Measurements from ENCODE around the gene OR2T5.
"Not testable (repeated sequence)": the region's sequence is repeated elsewhere in the genome, so short reads cannot be mapped to it uniquely, and the experiment has no call there.

OR2T5 gene

GRCh38 chr1:248488289-248488688, at the start of gene OR2T5:
TSS of gene OR2T5 (plus strand) at chr1:248488589. CDS start at chr1:248488589, 0 bp downstream.
- H3K27me3 ChIP-seq (ENCODE audit: low read depth); H3K36me3 ChIP-seq (replicated peaks); H3K4me3 ChIP-seq; DNase-seq (ENCODE audit: low spot score in 2 of 2); H3K4me1 ChIP-seq; H3K9me3 ChIP-seq; in situ Hi-C loops (cut with MboI; ENCODE audit: low sequenced_read_pairs): not testable (repeated sequence)

- H3K36me3 ChIP-seq (replicated peaks); DNase-seq (ENCODE audit: low spot score in 2 of 2); in situ Hi-C loops (cut with MboI; ENCODE audit: low sequenced_read_pairs); H3K9me3 ChIP-seq; H3K27me3 ChIP-seq (ENCODE audit: low read depth); H3K4me1 ChIP-seq; H3K4me3 ChIP-seq: not testable (repeated sequence)
Measured at GRCh38 chr1:248438668-248439067, 49.7 kb upstream of the OR2T5 start.

- H3K36me3 ChIP-seq (replicated peaks); DNase-seq (ENCODE audit: low spot score in 2 of 2); H3K27me3 ChIP-seq (ENCODE audit: low read depth); H3K9me3 ChIP-seq; H3K4me3 ChIP-seq; H3K4me1 ChIP-seq; in situ Hi-C loops (cut with MboI; ENCODE audit: low sequenced_read_pairs): not testable (repeated sequence)
Measured at GRCh38 chr1:248439283-248439682, 49.1 kb upstream of the OR2T5 start.

GRCh38 chr1:248442500-248443277, 45.7 kb upstream of the OR2T5 start:
- H3K9me3 ChIP-seq; in situ Hi-C loops (cut with MboI; ENCODE audit: low sequenced_read_pairs); H3K4me3 ChIP-seq: not testable (repeated sequence)

GRCh38 chr1:248444603-248445002, 43.8 kb upstream of the OR2T5 start:
- DNase-seq (ENCODE audit: low spot score in 2 of 2); H3K36me3 ChIP-seq (replicated peaks); in situ Hi-C loops (cut with MboI; ENCODE audit: low sequenced_read_pairs); H3K4me3 ChIP-seq; H3K27me3 ChIP-seq (ENCODE audit: low read depth); H3K9me3 ChIP-seq; H3K4me1 ChIP-seq: not testable (repeated sequence)

More at GRCh38 chr1:248442500-248443277, 45.7 kb upstream of the OR2T5 start:
- not testable (repeated sequence) for H3K27me3 ChIP-seq (ENCODE audit: low read depth); DNase-seq (ENCODE audit: low spot score in 2 of 2); H3K36me3 ChIP-seq (replicated peaks); H3K4me1 ChIP-seq

- in situ Hi-C loops (cut with MboI; ENCODE audit: low sequenced_read_pairs); H3K4me1 ChIP-seq: not testable (repeated sequence)
Measured at GRCh38 chr1:248445399-248445798, 43.0 kb upstream of the OR2T5 start, which contains the start of gene OR2T2. TSS of gene OR2T2 (plus strand) at chr1:248445637. CDS start at chr1:248452798, 7,161 bp downstream.

GRCh38 chr1:248448409-248449074, 39.8 kb upstream of the OR2T5 start:
- H3K4me3 ChIP-seq; H3K9me3 ChIP-seq; H3K27me3 ChIP-seq (ENCODE audit: low read depth); in situ Hi-C loops (cut with MboI; ENCODE audit: low sequenced_read_pairs); H3K4me1 ChIP-seq; H3K36me3 ChIP-seq (replicated peaks); DNase-seq (ENCODE audit: low spot score in 2 of 2): not testable (repeated sequence)

More at GRCh38 chr1:248445399-248445798, 43.0 kb upstream of the OR2T5 start, which contains the start of gene OR2T2:
- not testable (repeated sequence) for H3K9me3 ChIP-seq; DNase-seq (ENCODE audit: low spot score in 2 of 2); H3K27me3 ChIP-seq (ENCODE audit: low read depth); H3K36me3 ChIP-seq (replicated peaks); H3K4me3 ChIP-seq

- H3K36me3 ChIP-seq (replicated peaks); H3K4me1 ChIP-seq; DNase-seq (ENCODE audit: low spot score in 2 of 2); H3K9me3 ChIP-seq; H3K27me3 ChIP-seq (ENCODE audit: low read depth); in situ Hi-C loops (cut with MboI; ENCODE audit: low sequenced_read_pairs); H3K4me3 ChIP-seq: not testable (repeated sequence)
Measured at GRCh38 chr1:248449821-248450465, 38.4 kb upstream of the OR2T5 start.

- H3K27me3 ChIP-seq (ENCODE audit: low read depth); H3K36me3 ChIP-seq (replicated peaks); H3K4me3 ChIP-seq; H3K9me3 ChIP-seq; H3K4me1 ChIP-seq; DNase-seq (ENCODE audit: low spot score in 2 of 2); in situ Hi-C loops (cut with MboI; ENCODE audit: low sequenced_read_pairs): not testable (repeated sequence)
Measured at GRCh38 chr1:248450466-248451145, 37.8 kb upstream of the OR2T5 start.

- H3K4me3 ChIP-seq; H3K27me3 ChIP-seq (ENCODE audit: low read depth); in situ Hi-C loops (cut with MboI; ENCODE audit: low sequenced_read_pairs); H3K9me3 ChIP-seq; H3K4me1 ChIP-seq; H3K36me3 ChIP-seq (replicated peaks); DNase-seq (ENCODE audit: low spot score in 2 of 2): not testable (repeated sequence)
Measured at GRCh38 chr1:248453619-248454018, 34.8 kb upstream of the OR2T5 start.

- H3K27me3 ChIP-seq (ENCODE audit: low read depth); in situ Hi-C loops (cut with MboI; ENCODE audit: low sequenced_read_pairs); H3K9me3 ChIP-seq: not testable (repeated sequence)
Measured at GRCh38 chr1:248455045-248455444, 33.3 kb upstream of the OR2T5 start.

GRCh38 chr1:248456635-248457034, 31.8 kb upstream of the OR2T5 start:
- in situ Hi-C loops (cut with MboI; ENCODE audit: low sequenced_read_pairs); H3K27me3 ChIP-seq (ENCODE audit: low read depth); H3K4me1 ChIP-seq; H3K36me3 ChIP-seq (replicated peaks); H3K9me3 ChIP-seq; H3K4me3 ChIP-seq; DNase-seq (ENCODE audit: low spot score in 2 of 2): not testable (repeated sequence)

More at GRCh38 chr1:248455045-248455444, 33.3 kb upstream of the OR2T5 start:
- H3K4me3 ChIP-seq; H3K4me1 ChIP-seq; H3K36me3 ChIP-seq (replicated peaks); DNase-seq (ENCODE audit: low spot score in 2 of 2): not testable (repeated sequence)

- in situ Hi-C loops (cut with MboI; ENCODE audit: low sequenced_read_pairs); H3K4me3 ChIP-seq; DNase-seq (ENCODE audit: low spot score in 2 of 2); H3K36me3 ChIP-seq (replicated peaks); H3K9me3 ChIP-seq; H3K4me1 ChIP-seq; H3K27me3 ChIP-seq (ENCODE audit: low read depth): not testable (repeated sequence)
Measured at GRCh38 chr1:248459117-248459516, 29.3 kb upstream of the OR2T5 start.
